SK-N-SH treated with all-trans-retinoic acid at 6 μM for 48 hours (cell line): Measurements from ENCODE around the gene PKDCC.
A peak's percentile ranks its signal among the peaks of the same experiment; 100 is the strongest.

Source experiments
- ATAC-seq: fragments of 200-7000 bp; cut with Tn5 transposase; 3 replicates; pipeline ENCODE4 v1.9.1; 2020; ENCODE audit warnings: mild to moderate bottlenecking, moderate library complexity
- ARNTL ChIP-seq: fragments of 450-650 bp; formaldehyde crosslinking; IDR thresholded peaks from 2 replicates; pipeline ENCODE4 v1.5.0; 2020; ENCODE audit warnings: low read depth, mild to moderate bottlenecking, moderate library complexity, borderline replicate concordance
- BACH2 ChIP-seq: fragments of 250-450 bp; sonication (Bioruptor Pico); IDR thresholded peaks from 2 replicates; pipeline ENCODE4 v1.9.0; 2021; ENCODE audit warnings: mild to moderate bottlenecking, borderline replicate concordance
- CSDC2 ChIP-seq: fragments of 250-450 bp; sonication (Bioruptor Pico); IDR thresholded peaks from 2 replicates; pipeline ENCODE4 v1.5.0; 2020; ENCODE audit warnings: mild to moderate bottlenecking, moderate library complexity
- CSRNP3 ChIP-seq: fragments of 250-450 bp; sonication (Bioruptor Pico); IDR thresholded peaks from 2 replicates; pipeline ENCODE4 v1.5.1; 2021; ENCODE audit warnings: mild to moderate bottlenecking, moderate library complexity
- ESRRG ChIP-seq: fragments of 250-450 bp; sonication (Bioruptor Pico); IDR thresholded peaks from 2 replicates; pipeline ENCODE4 v1.6.1; 2021; ENCODE audit warnings: mild to moderate bottlenecking
- GLIS3 ChIP-seq: fragments of 250-450 bp; sonication (Bioruptor Pico); IDR thresholded peaks from 2 replicates; pipeline ENCODE4 v1.5.0; 2020; ENCODE audit warnings: mild to moderate bottlenecking, moderate library complexity
- ISL1 ChIP-seq: fragments of 250-450 bp; sonication (Bioruptor Pico); IDR thresholded peaks from 2 replicates; pipeline ENCODE4 v2.1.2; 2022; ENCODE audit warnings: mild to moderate bottlenecking, moderate library complexity
- PPARA ChIP-seq: fragments of 250-450 bp; sonication (Bioruptor Pico); IDR thresholded peaks from 2 replicates; pipeline ENCODE4 v1.5.0; 2020; ENCODE audit warnings: mild to moderate bottlenecking, borderline replicate concordance
- SNAI2 ChIP-seq: fragments of 250-450 bp; sonication (Bioruptor Pico); IDR thresholded peaks from 2 replicates; pipeline ENCODE4 v1.5.0; 2020; ENCODE audit warnings: mild to moderate bottlenecking, moderate library complexity
- TCF4 ChIP-seq: fragments of 250-450 bp; sonication (Bioruptor Pico); IDR thresholded peaks from 2 replicates; pipeline ENCODE4 v1.8.0; 2021; ENCODE audit warnings: mild to moderate bottlenecking, moderate library complexity, borderline replicate concordance
- TOX ChIP-seq: fragments of 250-450 bp; sonication (Bioruptor Pico); IDR thresholded peaks from 2 replicates; pipeline ENCODE4 v1.8.0; 2021; ENCODE audit warnings: mild to moderate bottlenecking, moderate library complexity, borderline replicate concordance
- ZC3H10 ChIP-seq: fragments of 250-450 bp; sonication (Bioruptor Pico); IDR thresholded peaks from 2 replicates; pipeline ENCODE4 v1.5.1; 2021; ENCODE audit warnings: mild to moderate bottlenecking, moderate library complexity
- ZFP3 ChIP-seq: fragments of 250-450 bp; sonication (Bioruptor Pico); IDR thresholded peaks from 2 replicates; pipeline ENCODE4 v1.5.0; 2020; ENCODE audit warnings: mild to moderate bottlenecking, moderate library complexity
- ZFP30 ChIP-seq: fragments of 450-650 bp; formaldehyde crosslinking; IDR thresholded peaks from 2 replicates; pipeline ENCODE4 v1.5.0; 2022; ENCODE audit warnings: mild to moderate bottlenecking, moderate library complexity
- ZNF565 ChIP-seq: fragments of 450-650 bp; formaldehyde crosslinking; conservative IDR thresholded peaks from 2 replicates; pipeline ENCODE4 v1.5.0; 2020; ENCODE audit warnings: low read depth, mild to moderate bottlenecking, moderate library complexity
- ZNF70 ChIP-seq: fragments of 450-650 bp; formaldehyde crosslinking; IDR thresholded peaks from 2 replicates; pipeline ENCODE4 v1.5.0; 2020; ENCODE audit warnings: mild to moderate bottlenecking, moderate library complexity
- ZNF8 ChIP-seq: fragments of 450-650 bp; formaldehyde crosslinking; IDR thresholded peaks from 2 replicates; pipeline ENCODE4 v1.5.0; 2020; ENCODE audit warnings: mild to moderate bottlenecking, moderate library complexity
- TF ChIP-seq, protein P1 (sequence below): fragments of 250-450 bp; sonication (Bioruptor Pico); IDR thresholded peaks from 2 replicates; pipeline ENCODE4 v1.8.0; 2020; ENCODE audit warnings: mild to moderate bottlenecking, moderate library complexity, borderline replicate concordance
- TF ChIP-seq, protein P2 (sequence below): fragments of 250-450 bp; sonication (Bioruptor Pico); IDR thresholded peaks from 2 replicates; pipeline ENCODE4 v1.5.0; 2020; ENCODE audit warnings: mild to moderate bottlenecking, moderate library complexity
- TF ChIP-seq, protein P3 (sequence below): fragments of 250-450 bp; sonication (Bioruptor Pico); IDR thresholded peaks from 2 replicates; pipeline ENCODE4 v1.5.1; 2020; ENCODE audit warnings: low read depth, mild to moderate bottlenecking, moderate library complexity
- TF ChIP-seq, protein P4 (sequence below): fragments of 250-450 bp; sonication (Bioruptor Pico); IDR thresholded peaks from 2 replicates; pipeline ENCODE4 v1.8.0; 2021; ENCODE audit warnings: low read depth, mild to moderate bottlenecking, moderate library complexity, borderline replicate concordance

PKDCC gene

GRCh38 chr2:42021464-42021863 lies 26.4 kb upstream of the PKDCC start (continued):
- TF ChIP-seq, protein P1, sequence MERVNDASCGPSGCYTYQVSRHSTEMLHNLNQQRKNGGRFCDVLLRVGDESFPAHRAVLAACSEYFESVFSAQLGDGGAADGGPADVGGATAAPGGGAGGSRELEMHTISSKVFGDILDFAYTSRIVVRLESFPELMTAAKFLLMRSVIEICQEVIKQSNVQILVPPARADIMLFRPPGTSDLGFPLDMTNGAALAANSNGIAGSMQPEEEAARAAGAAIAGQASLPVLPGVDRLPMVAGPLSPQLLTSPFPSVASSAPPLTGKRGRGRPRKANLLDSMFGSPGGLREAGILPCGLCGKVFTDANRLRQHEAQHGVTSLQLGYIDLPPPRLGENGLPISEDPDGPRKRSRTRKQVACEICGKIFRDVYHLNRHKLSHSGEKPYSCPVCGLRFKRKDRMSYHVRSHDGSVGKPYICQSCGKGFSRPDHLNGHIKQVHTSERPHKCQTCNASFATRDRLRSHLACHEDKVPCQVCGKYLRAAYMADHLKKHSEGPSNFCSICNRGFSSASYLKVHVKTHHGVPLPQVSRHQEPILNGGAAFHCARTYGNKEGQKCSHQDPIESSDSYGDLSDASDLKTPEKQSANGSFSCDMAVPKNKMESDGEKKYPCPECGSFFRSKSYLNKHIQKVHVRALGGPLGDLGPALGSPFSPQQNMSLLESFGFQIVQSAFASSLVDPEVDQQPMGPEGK (CRISPR knock-in tag): no peak
- TF ChIP-seq TOX (CRISPR knock-in tag) (no peak), ZFP30 (CRISPR knock-in tag) (no peak), SNAI2 (no peak), ZNF565 (CRISPR knock-in tag) (no peak), CSDC2 (CRISPR knock-in tag) (no peak), BACH2 (no peak), GLIS3 (CRISPR knock-in tag) (no peak), ISL1 (peak; percentile 53; the same call in 1 of the 2 replicates), TCF4 (CRISPR knock-in tag) (0 out of 2 replicates have a peak, but pooled peaks have one; percentile 43)
- TF ChIP-seq, protein P2, sequence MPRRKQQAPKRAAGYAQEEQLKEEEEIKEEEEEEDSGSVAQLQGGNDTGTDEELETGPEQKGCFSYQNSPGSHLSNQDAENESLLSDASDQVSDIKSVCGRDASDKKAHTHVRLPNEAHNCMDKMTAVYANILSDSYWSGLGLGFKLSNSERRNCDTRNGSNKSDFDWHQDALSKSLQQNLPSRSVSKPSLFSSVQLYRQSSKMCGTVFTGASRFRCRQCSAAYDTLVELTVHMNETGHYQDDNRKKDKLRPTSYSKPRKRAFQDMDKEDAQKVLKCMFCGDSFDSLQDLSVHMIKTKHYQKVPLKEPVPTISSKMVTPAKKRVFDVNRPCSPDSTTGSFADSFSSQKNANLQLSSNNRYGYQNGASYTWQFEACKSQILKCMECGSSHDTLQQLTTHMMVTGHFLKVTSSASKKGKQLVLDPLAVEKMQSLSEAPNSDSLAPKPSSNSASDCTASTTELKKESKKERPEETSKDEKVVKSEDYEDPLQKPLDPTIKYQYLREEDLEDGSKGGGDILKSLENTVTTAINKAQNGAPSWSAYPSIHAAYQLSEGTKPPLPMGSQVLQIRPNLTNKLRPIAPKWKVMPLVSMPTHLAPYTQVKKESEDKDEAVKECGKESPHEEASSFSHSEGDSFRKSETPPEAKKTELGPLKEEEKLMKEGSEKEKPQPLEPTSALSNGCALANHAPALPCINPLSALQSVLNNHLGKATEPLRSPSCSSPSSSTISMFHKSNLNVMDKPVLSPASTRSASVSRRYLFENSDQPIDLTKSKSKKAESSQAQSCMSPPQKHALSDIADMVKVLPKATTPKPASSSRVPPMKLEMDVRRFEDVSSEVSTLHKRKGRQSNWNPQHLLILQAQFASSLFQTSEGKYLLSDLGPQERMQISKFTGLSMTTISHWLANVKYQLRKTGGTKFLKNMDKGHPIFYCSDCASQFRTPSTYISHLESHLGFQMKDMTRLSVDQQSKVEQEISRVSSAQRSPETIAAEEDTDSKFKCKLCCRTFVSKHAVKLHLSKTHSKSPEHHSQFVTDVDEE (CRISPR knock-in tag): 0 out of 2 replicates have a peak, but pooled peaks have one; percentile 12

DNA sequence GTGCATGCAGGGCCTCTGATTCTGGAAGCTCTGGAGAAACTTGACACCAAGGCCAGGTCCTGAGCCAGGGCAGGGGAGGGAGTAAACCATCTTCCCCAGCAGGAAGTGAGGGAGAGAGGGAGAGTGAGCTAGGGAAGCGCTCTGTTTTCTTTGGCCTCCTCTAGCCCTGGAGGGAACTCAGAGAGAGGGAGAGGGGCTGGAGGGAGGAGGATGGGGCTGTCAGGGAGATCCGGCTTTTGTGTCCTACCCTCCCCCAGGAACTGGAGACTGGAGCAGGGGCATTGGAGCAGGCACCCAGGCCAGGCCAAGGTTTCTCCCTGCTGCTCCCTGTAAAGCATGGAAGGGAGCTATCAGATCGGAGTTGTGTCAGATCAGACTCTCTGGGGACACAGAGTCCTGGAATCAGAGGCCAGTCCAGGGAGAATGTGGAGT lies 22.7 kb upstream of the PKDCC start:
- peak; percentile 89 for ATAC-seq
- TF ChIP-seq TCF4 (CRISPR knock-in tag) (0 out of 2 replicates have a peak, but pooled peaks have one; percentile 36), TOX (CRISPR knock-in tag) (no peak), GLIS3 (CRISPR knock-in tag) (no peak), ESRRG (CRISPR knock-in tag) (no peak), CSDC2 (CRISPR knock-in tag) (peak; percentile 77; the same call in 1 of the 2 replicates), SNAI2 (peak; percentile 24; the same call in 1 of the 2 replicates), ZNF8 (no peak), ARNTL (CRISPR knock-in tag) (no peak), ZFP30 (CRISPR knock-in tag) (no peak), ZNF70 (CRISPR knock-in tag) (0 out of 2 replicates have a peak, but pooled peaks have one; percentile 13), PPARA (CRISPR knock-in tag) (no peak), ISL1 (no peak), BACH2 (0 out of 2 replicates have a peak, but pooled peaks have one; percentile 57), ZC3H10 (CRISPR knock-in tag) (no peak), ZNF565 (CRISPR knock-in tag) (0 out of 2 replicates have a peak, but pooled peaks have one; percentile 60), ZFP3 (no peak), CSRNP3 (CRISPR knock-in tag) (no peak)
- TF ChIP-seq, protein P2 (CRISPR knock-in tag): peak; percentile 84; the same call in 1 of the 2 replicates
- TF ChIP-seq, protein P3, sequence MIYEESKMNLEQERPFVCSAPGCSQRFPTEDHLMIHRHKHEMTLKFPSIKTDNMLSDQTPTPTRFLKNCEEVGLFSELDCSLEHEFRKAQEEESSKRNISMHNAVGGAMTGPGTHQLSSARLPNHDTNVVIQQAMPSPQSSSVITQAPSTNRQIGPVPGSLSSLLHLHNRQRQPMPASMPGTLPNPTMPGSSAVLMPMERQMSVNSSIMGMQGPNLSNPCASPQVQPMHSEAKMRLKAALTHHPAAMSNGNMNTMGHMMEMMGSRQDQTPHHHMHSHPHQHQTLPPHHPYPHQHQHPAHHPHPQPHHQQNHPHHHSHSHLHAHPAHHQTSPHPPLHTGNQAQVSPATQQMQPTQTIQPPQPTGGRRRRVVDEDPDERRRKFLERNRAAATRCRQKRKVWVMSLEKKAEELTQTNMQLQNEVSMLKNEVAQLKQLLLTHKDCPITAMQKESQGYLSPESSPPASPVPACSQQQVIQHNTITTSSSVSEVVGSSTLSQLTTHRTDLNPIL: no peak
- TF ChIP-seq, protein P1 (CRISPR knock-in tag): no peak
- TF ChIP-seq, protein P4, sequence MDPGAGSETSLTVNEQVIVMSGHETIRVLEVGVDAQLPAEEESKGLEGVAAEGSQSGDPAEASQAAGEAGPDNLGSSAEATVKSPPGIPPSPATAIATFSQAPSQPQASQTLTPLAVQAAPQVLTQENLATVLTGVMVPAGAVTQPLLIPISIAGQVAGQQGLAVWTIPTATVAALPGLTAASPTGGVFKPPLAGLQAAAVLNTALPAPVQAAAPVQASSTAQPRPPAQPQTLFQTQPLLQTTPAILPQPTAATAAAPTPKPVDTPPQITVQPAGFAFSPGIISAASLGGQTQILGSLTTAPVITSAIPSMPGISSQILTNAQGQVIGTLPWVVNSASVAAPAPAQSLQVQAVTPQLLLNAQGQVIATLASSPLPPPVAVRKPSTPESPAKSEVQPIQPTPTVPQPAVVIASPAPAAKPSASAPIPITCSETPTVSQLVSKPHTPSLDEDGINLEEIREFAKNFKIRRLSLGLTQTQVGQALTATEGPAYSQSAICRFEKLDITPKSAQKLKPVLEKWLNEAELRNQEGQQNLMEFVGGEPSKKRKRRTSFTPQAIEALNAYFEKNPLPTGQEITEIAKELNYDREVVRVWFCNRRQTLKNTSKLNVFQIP (CRISPR knock-in tag): no peak
- TF ChIP-seq, all 23 proteins: peak for 7
